Measurements from ENCODE around the gene FAM161B. TPM values are rescaled to one million over a fixed set of nuclear protein-coding genes. Genes with fewer than 3 reads are reported as not detected.

FAM161B gene
- total RNA-seq, 8 experiments from 2014 or later: 3.5 to 17.6 (median 9.4) TPM

DNA sequence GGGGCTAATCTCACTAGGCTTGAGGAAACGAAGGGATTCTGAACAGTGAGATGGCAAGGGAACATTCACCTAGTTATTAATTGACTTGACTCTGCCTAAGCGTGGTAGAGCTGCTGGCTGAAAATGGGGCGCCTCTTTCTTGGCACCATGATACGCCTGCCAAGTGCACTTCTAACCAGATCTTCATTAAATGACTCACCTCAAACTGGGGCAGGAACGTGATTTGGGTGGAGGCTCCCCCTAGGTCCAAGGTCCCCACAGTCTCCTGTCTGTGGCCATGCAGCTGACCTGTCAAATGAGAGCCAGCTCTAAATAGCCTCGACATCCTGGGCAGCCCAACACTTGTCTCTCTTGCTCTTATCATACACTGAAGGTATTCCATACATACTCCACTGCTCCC is 26.2 kb upstream of the FAM161B start:
- in situ Hi-C loops (cut with MboI; ENCODE audit: low pct_unique_long_range_greater_than_20kb in 2 of 9, low sequenced_read_pairs in 9 of 9, unreplicated experiment in 9 of 9): no loop called here
- H3K4me3 ChIP-seq: no peak overlapping the region
- no peak overlapping the region for H3K27ac ChIP-seq
- no peaks in the 10 kb centered on the region for H3K4me1 ChIP-seq (replicated peaks in 1 of 2)
- WGBS, 10 experiments: 60 to 100% (median 93%) methylated on average over 1 to 4 of the region's 6 CpGs; no CpG with 5 or more reads in 3 of the 10 experiments
- no peak for ATAC-seq (replicated peaks in 6 of 8)

- Histone ChIP-seq H3K4me3 (no peak overlapping the region), H3K4me1 (replicated peaks in 1 of 2) (no peaks in the 10 kb centered on the region), H3K27ac (no peak overlapping the region)
- WGBS, 10 experiments: 40 to 100% (median 100%) methylated on average over 1 to 2 of the region's 2 CpGs; no CpG with 5 or more reads in 2 of the 10 experiments
- in situ Hi-C loops (cut with MboI; ENCODE audit: low pct_unique_long_range_greater_than_20kb in 2 of 9, low sequenced_read_pairs in 9 of 9, unreplicated experiment in 9 of 9): no loop called here
- no peak for ATAC-seq (replicated peaks in 6 of 8)
These were observed 23.6 kb upstream of the FAM161B start for GRCh38 chr14:73973497-73973896.

DNA sequence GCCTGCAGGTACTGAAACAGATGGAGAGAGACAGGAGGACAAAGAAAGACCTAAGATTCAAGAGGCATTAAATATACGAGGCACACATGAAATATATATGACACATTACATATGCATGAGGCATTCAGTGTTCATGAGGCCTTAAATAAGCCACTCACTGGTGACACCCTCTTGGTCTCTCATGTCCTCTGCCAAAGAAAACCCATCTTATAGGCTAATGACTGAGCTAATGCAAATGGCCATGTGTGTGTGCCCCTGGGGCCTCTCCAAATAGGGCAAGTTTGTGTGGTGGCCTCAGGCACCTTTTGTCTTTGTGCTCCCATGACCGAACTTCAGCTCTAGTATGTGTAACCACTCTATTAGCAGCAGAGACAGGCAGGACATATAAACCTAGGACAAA is 19.0 kb upstream of the FAM161B start:
- WGBS, 10 experiments: 0 to 91% (median 61%) methylated on average over 1 of the region's 2 CpGs; no CpG with 5 or more reads in 2 of the 10 experiments
- no peak overlapping the region for H3K4me3 ChIP-seq
- in situ Hi-C loops (cut with MboI; ENCODE audit: low pct_unique_long_range_greater_than_20kb in 2 of 9, low sequenced_read_pairs in 9 of 9, unreplicated experiment in 9 of 9): no loop called here
- peak in 3 of 8 experiments; percentile 18 to 61 (median 51) for ATAC-seq (replicated peaks in 6 of 8)
- H3K27ac ChIP-seq: no peak overlapping the region
- no peaks in the 10 kb centered on the region for H3K4me1 ChIP-seq (replicated peaks in 1 of 2)

DNA sequence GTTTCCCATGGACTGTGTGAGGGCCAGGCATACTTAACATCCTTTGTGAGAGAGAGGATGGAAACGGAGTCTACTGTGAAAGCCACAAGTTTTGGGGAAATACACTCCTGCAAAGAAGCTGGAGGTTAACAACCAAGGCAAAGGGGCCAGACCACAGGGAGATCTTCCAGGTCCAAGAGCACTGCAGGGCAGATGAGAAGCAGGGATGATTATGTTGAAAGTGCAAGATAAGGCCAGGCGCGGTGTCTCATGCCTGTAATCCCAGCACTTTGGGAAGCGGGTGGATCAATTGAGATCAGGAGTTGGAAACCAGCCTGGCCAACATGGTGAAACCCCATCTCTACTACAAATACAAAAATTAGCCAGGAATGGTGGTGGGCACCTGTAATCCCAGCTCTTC is 15.3 kb upstream of the FAM161B start:
- no peak for ATAC-seq (replicated peaks in 6 of 8)
- Histone ChIP-seq H3K4me1 (replicated peaks in 1 of 2) (no peaks in the 10 kb centered on the region), H3K4me3 (no peak overlapping the region), H3K27ac (no peak overlapping the region)
- in situ Hi-C loops (cut with MboI; ENCODE audit: low pct_unique_long_range_greater_than_20kb in 2 of 9, low sequenced_read_pairs in 9 of 9, unreplicated experiment in 9 of 9): no loop called here
- WGBS, 10 experiments: 80 to 97% (median 92%) methylated on average over 1 to 4 of the region's 4 CpGs; no CpG with 5 or more reads in 3 of the 10 experiments

DNA sequence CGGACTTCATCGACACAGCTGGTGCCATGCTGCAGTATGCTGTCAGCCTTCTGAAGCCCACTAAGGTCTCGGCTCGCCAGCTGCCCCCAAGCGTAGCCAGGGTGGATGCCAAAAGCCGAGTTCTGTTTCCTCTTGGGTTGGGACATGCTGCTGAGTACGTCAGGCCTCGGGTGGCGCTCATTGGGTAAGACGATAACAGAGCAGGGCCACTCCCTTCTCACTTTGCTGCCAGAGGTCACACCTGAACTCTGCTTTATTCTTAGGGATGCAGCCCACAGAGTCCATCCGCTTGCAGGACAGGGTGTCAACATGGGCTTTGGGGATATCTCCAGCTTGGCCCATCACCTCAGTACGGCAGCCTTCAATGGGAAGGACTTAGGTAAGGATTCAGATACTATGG is 11.3 kb upstream of the FAM161B start:
- no peak for ATAC-seq (replicated peaks in 6 of 8)
- in situ Hi-C loops (cut with MboI; ENCODE audit: low pct_unique_long_range_greater_than_20kb in 2 of 9, low sequenced_read_pairs in 9 of 9, unreplicated experiment in 9 of 9): no loop called here
- no peak overlapping the region for H3K4me3 ChIP-seq
- no peaks in the 10 kb centered on the region for H3K4me1 ChIP-seq (replicated peaks in 1 of 2)
- H3K27ac ChIP-seq: no peak overlapping the region
- 60 to 100% (median 100%) methylated on average over 1 to 5 of the region's 12 CpGs; no CpG with 5 or more reads in 2 of the 10 experiments for WGBS, 10 experiments

DNA sequence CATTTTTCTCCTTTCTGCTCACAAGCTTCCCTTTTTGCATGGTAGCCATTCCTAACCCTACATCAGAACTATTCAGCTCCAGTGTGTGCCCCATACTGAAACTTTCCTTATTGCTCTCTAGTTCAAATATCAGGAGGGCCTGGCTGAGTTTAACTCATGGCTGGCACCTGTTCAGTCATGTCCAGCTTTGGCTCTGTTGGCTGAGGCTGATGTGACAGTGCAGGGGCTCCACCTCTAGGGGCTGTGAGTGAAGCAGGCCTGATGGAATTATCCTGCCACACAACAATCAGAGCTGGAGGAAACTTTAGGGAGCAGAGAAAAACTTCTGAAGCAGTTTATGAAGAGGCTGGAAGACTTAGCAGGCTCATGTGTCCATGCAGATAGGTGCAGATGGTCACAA is 8.7 kb upstream of the FAM161B start:
- no peak overlapping the region for H3K4me3 ChIP-seq
- ATAC-seq (replicated peaks in 6 of 8): no peak
- in situ Hi-C loops (cut with MboI; ENCODE audit: low pct_unique_long_range_greater_than_20kb in 2 of 9, low sequenced_read_pairs in 9 of 9, unreplicated experiment in 9 of 9): no loop called here

DNA sequence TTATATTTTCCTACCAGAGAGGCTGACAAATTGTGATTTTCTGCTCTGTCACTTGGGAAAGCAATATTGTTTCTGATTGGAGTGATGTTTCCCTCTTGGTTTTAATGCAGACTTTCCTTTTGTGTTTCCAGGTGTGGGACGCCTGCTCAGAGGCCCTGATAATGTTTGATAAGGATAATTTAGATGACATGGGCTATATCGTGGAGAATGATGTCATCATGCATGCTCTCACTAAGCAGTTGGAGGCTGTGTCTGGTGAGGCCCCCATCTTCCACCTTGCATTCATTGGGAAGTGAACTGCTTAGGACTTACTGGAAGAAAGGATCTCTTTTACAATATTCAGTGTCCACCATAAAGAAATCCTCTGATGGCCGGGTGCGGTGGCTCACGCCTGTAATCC is 5.8 kb upstream of the FAM161B start:
- in situ Hi-C loops (cut with MboI; ENCODE audit: low pct_unique_long_range_greater_than_20kb in 2 of 9, low sequenced_read_pairs in 9 of 9, unreplicated experiment in 9 of 9): no loop called here
- ATAC-seq (replicated peaks in 6 of 8): no peak
- 20 to 100% (median 100%) methylated on average over 1 to 5 of the region's 5 CpGs; no CpG with 5 or more reads in 3 of the 10 experiments for WGBS, 10 experiments
- H3K4me1 ChIP-seq (replicated peaks in 1 of 2): peaks cover 0 to 7% of the 10 kb centered on the region in 2 donors
- H3K27ac ChIP-seq: no peak overlapping the region
- H3K4me3 ChIP-seq: no peak overlapping the region

More for the DNA sequence above, 8.7 kb upstream of the FAM161B start:
- H3K4me1 ChIP-seq (replicated peaks in 1 of 2): no peaks in the 10 kb centered on the region
- H3K27ac ChIP-seq: no peak overlapping the region

DNA sequence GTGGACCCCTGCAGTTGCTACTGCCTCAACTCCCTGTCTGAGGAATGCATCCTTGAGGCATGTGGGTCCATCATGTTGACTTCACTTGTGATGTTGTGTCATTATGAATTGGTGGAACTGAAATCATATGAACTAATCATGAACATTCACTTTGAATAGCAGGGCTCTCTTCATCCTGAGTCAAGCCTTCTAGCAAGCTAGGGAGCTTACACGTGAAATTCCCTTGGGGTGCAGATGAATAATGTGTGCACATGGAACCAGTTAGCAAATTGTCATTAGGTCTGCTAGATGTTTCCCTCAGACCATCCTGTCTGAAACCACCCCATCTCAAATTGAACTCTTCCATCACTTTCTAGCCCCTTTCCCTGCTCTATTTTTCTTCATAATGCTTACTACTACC is 3.8 kb upstream of the FAM161B start:
- WGBS, 10 experiments: 0 to 100% (median 100%) methylated on average over 1 of the region's 1 CpG; no CpG with 5 or more reads in 5 of the 10 experiments
- in situ Hi-C loops (cut with MboI; ENCODE audit: low pct_unique_long_range_greater_than_20kb in 2 of 9, low sequenced_read_pairs in 9 of 9, unreplicated experiment in 9 of 9): no loop called here

DNA sequence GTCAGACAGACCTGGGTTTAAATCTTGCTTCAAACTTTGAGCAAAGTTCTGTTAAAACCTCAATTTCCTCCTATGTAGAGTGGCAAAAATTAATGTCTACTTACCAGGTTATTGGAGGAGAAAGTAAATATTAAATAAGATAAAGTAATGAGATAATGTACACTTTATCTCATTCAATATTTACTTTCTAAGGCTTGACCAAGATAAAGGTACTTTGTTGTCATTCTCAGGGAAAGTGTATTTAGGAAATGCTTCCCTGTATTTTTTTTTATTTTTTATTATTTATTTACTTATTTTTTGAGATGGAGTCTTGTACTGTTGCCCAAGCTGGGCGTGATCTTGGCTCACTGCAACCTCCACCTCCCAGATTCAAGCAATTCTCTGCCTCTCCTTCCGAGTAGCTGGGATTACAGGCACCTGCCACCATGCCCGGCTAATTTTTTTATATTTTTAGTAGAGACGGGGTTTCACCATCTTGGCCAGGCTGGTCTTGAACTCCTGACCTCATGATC is 4.7 kb downstream of the FAM161B start:
- Histone ChIP-seq H3K27ac (no peak overlapping the region), H3K4me1 (replicated peaks in 1 of 2) (peaks cover 4 to 6% of the 10 kb centered on the region in 2 donors), H3K4me3 (no peak overlapping the region)
- 47 to 90% (median 75%) methylated on average over 1 to 3 of the region's 4 CpGs; no CpG with 5 or more reads in 3 of the 10 experiments for WGBS, 10 experiments
- ATAC-seq (replicated peaks in 6 of 8): no peak
- in situ Hi-C loops (cut with MboI; ENCODE audit: low pct_unique_long_range_greater_than_20kb in 2 of 9, low sequenced_read_pairs in 9 of 9, unreplicated experiment in 9 of 9): no loop called here

More for the DNA sequence above, 3.8 kb upstream of the FAM161B start:
- Histone ChIP-seq H3K4me1 (replicated peaks in 1 of 2) (peaks cover 6 to 11% of the 10 kb centered on the region in 2 donors), H3K27ac (no peak overlapping the region), H3K4me3 (no peak overlapping the region)
- no peak for ATAC-seq (replicated peaks in 6 of 8)

DNA sequence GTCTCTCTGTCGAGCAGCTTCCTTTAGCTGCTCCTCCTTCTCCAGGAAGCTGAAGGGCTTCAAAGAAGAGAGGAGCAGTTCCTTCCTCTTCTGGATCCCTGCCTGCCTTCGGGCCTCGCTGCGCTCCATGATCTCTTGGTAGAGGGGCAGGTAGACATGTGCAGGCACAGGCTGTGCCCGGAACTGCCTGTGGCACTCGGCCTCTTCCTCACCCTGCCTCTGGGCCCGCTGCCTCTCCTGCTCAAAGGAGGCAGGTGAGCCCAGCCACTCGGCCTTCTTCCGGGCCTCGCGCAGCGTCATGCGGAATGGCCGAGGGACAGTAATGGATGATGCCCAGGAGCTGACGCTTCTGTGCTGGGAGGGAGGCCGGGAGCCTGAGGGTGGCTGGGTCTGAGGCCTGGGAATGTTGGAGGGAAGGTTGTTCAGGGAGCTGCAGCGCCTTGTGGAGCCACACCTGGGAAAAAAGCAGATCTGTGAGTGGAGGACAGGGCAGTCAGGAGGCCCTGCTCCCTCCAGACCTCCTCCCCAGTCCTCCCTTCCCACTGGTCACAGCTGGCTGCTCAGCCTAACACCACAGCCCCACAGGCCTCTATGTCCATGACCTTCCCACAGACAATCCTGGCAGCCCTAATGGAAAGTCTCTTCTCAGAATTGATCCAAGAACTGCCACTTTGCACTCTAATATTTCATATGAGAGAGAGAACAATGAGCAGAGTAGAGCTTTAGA is 5.3 kb downstream of the FAM161B start:
- ATAC-seq (replicated peaks in 6 of 8): no peak
- in situ Hi-C loops (cut with MboI; ENCODE audit: low pct_unique_long_range_greater_than_20kb in 2 of 9, low sequenced_read_pairs in 9 of 9, unreplicated experiment in 9 of 9): no loop called here
- no peak overlapping the region for H3K4me3 ChIP-seq
- WGBS, 10 experiments: 79 to 100% (median 83%) methylated on average over 1 to 7 of the region's 17 CpGs; no CpG with 5 or more reads in 4 of the 10 experiments
- no peak overlapping the region for H3K27ac ChIP-seq
- H3K4me1 ChIP-seq (replicated peaks in 1 of 2): peaks cover 4 to 6% of the 10 kb centered on the region in 2 donors

DNA sequence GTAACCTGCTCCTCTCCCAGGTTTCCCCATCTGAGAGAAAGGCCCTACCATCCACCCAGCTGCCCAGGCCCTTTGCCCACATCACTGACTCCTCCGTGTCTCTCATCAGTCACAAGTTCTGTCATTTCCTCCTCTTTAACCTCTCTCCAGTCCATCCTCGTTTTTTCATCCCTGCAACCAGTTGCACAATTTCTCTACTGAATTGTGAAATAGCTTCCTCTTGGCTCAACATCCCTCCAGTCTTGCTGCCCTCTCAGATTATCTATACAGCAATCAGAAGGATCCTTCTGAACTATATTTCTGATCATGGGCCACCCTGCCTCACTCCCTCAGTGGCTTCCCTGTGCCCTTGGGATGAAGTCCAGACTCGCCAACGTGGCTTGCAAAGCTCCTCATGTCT is 6.8 kb downstream of the FAM161B start:
- Histone ChIP-seq H3K4me1 (replicated peaks in 1 of 2) (no peaks in the 10 kb centered on the region), H3K27ac (no peak overlapping the region), H3K4me3 (no peak overlapping the region)
- peak in 2 of 8 experiments; percentile 70 to 90 for ATAC-seq (replicated peaks in 6 of 8)
- 0 to 80% (median 40%) methylated on average over 1 to 2 of the region's 4 CpGs; no CpG with 5 or more reads in 1 of the 10 experiments for WGBS, 10 experiments
- in situ Hi-C loops (cut with MboI; ENCODE audit: low pct_unique_long_range_greater_than_20kb in 2 of 9, low sequenced_read_pairs in 9 of 9, unreplicated experiment in 9 of 9): no loop called here

DNA sequence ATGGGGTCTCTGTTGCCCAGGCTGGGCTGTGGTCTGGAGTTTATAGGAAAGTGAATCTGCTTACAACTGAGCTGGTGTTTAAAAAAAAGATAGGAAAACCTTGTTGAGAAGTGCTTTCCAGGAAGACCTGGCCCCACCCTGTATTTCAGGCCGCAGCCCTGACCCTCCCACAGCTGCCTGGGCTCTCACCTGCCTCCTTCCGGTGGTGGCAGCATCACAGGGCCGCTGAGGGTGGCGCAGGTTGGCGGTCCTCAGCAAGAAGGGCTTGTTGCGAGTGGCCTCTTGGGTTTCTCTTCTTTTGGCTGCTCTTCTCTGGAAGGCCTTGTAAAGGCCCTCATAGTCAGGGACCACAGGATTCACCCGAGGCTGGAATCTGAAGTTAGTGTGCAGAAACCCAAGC is 7.7 kb downstream of the FAM161B start:
- WGBS, 10 experiments: 93 to 100% (median 97%) methylated on average over 1 to 5 of the region's 7 CpGs; no CpG with 5 or more reads in 6 of the 10 experiments
- Histone ChIP-seq H3K27ac (no peak overlapping the region), H3K4me3 (no peak overlapping the region), H3K4me1 (replicated peaks in 1 of 2) (peaks cover 0 to 2% of the 10 kb centered on the region in 2 donors)
- no peak for ATAC-seq (replicated peaks in 6 of 8)
- in situ Hi-C loops (cut with MboI; ENCODE audit: low pct_unique_long_range_greater_than_20kb in 2 of 9, low sequenced_read_pairs in 9 of 9, unreplicated experiment in 9 of 9): no loop called here

GRCh38 chr14:73937012-73937411 is 12.9 kb downstream of the FAM161B start:
- Histone ChIP-seq H3K27ac (no peak overlapping the region), H3K4me3 (no peak overlapping the region), H3K4me1 (replicated peaks in 1 of 2) (peaks cover 13 to 17% of the 10 kb centered on the region in 2 donors)
- WGBS, 10 experiments: 60 to 100% (median 95%) methylated on average over 1 to 2 of the region's 2 CpGs; no CpG with 5 or more reads in 2 of the 10 experiments
- ATAC-seq (replicated peaks in 6 of 8): peak in 3 of 8 experiments; percentile 12 to 45 (median 40)
- in situ Hi-C loops (cut with MboI; ENCODE audit: low pct_unique_long_range_greater_than_20kb in 2 of 9, low sequenced_read_pairs in 9 of 9, unreplicated experiment in 9 of 9): no loop called here

Measured in motor neuron (in vitro differentiated cells).